Measurements from ENCODE around the gene FAM177B.

Gene FAM177B

DNA sequence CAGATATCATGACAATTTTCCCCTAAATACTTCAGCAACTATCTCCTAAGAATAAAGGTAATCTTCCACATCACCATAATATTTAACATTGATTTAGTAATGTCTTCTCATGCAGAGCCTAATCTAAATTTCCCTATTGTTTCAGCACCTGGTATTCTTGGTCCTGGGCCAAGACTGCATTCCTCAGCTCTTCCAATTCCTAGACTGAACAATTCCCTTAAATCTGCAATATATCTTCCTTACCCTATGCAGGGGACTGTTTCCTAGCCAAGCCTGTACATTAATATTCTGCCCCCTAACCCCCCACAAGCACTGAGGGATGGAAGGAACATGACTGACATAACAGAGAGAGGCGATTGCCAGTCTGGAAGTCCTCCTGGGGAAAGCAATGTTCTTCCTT is 49.1 kb downstream of the FAM177B start:
- DNase-seq (ENCODE audit: low read depth in 2 of 2) = no peak

GRCh38 chr1:222787729-222788128 is 50.7 kb downstream of the FAM177B start:
- DNase-seq (ENCODE audit: low read depth in 2 of 2) = no peak

- DNase-seq (ENCODE audit: low read depth in 2 of 2) = no peak
Observed at GRCh38 chr1:222788402-222789156, 51.6 kb downstream of the FAM177B start.

- DNase-seq (ENCODE audit: low read depth in 2 of 2) = no peak
Observed at GRCh38 chr1:222790115-222790514, 53.1 kb downstream of the FAM177B start.

- no peak for DNase-seq (ENCODE audit: low read depth in 2 of 2)
Observed at GRCh38 chr1:222790520-222790919, 53.5 kb downstream of the FAM177B start.

GRCh38 chr1:222791006-222791710 is 54.2 kb downstream of the FAM177B start:
- no peak for DNase-seq (ENCODE audit: low read depth in 2 of 2)

DNA sequence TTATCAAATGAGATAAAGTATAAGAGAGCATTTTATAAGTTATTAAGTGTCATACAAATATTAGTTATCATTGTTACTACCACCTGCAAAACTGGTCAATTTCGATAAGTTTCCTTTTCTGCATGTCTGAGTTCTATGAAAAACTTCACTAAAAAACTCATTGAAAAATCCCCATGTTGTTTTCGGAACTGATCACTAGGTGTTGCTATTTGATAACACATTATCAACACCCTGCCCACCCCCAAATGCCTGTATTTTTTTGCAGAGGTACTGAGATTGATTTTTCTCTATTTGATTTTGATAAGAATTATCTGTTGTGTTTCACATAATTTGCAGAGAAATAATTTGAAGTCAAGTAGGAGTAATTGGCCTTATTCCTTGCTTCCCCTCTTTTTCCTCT is 55.7 kb downstream of the FAM177B start:
- DNase-seq (ENCODE audit: low read depth in 2 of 2) = no peak

- no peak for DNase-seq (ENCODE audit: low read depth in 2 of 2)
Observed at GRCh38 chr1:222794656-222795474, 57.9 kb downstream of the FAM177B start.

DNA sequence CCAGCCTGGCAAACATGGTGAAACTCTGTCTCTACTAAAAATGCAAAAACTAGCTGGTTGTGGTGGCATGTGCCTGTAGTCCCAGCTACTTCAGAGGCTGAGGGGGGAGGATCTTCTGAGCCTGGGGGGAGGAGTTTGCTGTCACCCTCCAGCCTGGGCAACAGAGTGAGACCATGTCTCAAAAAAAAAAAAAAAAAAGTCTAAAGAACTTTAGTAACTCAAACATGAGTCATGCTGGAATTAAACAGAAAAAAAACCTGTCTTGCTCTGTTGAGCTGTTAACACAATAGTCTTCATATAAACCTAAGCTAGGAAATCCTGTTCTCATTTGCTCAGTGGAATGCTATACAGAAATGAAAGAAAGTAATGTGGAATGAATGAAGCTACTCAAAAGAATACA is 61.1 kb downstream of the FAM177B start:
- DNase-seq (ENCODE audit: low read depth in 2 of 2) = no peak

DNA sequence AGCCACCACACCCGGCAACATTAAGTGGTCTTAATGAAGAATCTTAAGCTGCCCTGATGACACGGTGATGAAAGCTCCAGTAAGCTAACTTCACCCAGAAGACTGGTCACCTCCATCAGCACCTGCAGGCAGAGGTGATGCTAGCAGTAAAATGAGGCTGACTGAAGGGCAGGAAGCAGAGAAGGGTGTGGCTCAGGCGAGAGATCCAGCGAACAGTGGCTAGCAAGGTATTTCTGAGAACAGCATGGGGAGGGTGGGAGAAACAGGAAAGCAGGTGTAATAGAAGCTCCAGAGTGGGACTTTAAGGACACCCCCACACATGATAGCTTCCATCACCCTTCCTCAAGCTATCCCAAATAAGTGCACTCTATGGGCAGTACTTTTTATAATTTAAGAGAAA is 62.0 kb downstream of the FAM177B start:
- no peak for DNase-seq (ENCODE audit: low read depth in 2 of 2)
